Esophagus (tissue), 2 donors: ENCODE results near the gene PIBF1. TPM values are rescaled to one million over a fixed set of nuclear protein-coding genes. Genes with fewer than 3 reads are reported as not detected.

ENCODE experiments used
- H3K27ac ChIP-seq, 2 donors: one replicate each; pipeline ENCODE4 v1.5.1; 2013; ENCODE audit warnings: low read depth in 2 of 2, mild to moderate bottlenecking in 2 of 2, inconsistent platforms in 1 of 2, low read length in 1 of 2, moderate library complexity in 1 of 2
- H3K27me3 ChIP-seq, 2 donors: one replicate each; pipeline ENCODE4 v1.6.1; 2013; ENCODE audit warnings: low read length in 2 of 2, control low read depth in 1 of 2, mild to moderate bottlenecking in 1 of 2; ENCODE audit not compliant: insufficient read depth in 2 of 2, control insufficient read depth in 1 of 2
- H3K36me3 ChIP-seq, 2 donors: one replicate each; pipeline ENCODE4 v1.6.1; 2013; ENCODE audit warnings: low read length in 1 of 2; ENCODE audit not compliant: control insufficient read depth in 2 of 2, insufficient read depth in 2 of 2
- H3K4me1 ChIP-seq, 2 donors: one replicate each; pipeline ENCODE4 v1.6.1; 2013; ENCODE audit warnings: low read length in 1 of 2; ENCODE audit not compliant: control insufficient read depth in 2 of 2, insufficient read depth in 2 of 2
- H3K4me3 ChIP-seq, 2 donors: one replicate each; pipeline ENCODE4 v1.5.1; 2013; ENCODE audit warnings: low read length in 2 of 2, mild to moderate bottlenecking in 2 of 2, low read depth in 1 of 2, moderate library complexity in 1 of 2
- H3K9me3 ChIP-seq, 2 donors: one replicate each; pipeline ENCODE4 v1.6.1; 2013; ENCODE audit warnings: mild to moderate bottlenecking in 2 of 2, low read depth in 1 of 2, low read length in 1 of 2, moderate library complexity in 1 of 2; ENCODE audit not compliant: control insufficient read depth in 2 of 2, insufficient read depth in 1 of 2
- WGBS, 2 donors: extraction: QIAGEN DNeasy Blood & Tissue Kit; methylation state at CpG; one replicate each; pipeline ENCODE4 v1.1.7; 2013; 5-methylcytosine and 5-hydroxymethylcytosine counted together
- polyA plus RNA-seq, 2 donors: library from polyadenylated mRNA; stranded (reverse); fragments of 200-250 nt; gene quantifications; one replicate each; pipeline ENCODE4 v1.2.3, GENCODE V29; 2013
- donor health status: healthy with polysubstance abuse.
- donor health status: Bipolar disorder and iron deficiency.

PIBF1 gene
- 10 to 100 TPM in 1 of 2 donors, 1 to 10 TPM in 1; 5.4 to 13.1 TPM for polyA plus RNA-seq

- peaks cover 0 to 3% of the 10 kb centered on the region in 2 donors for H3K4me1 ChIP-seq
- H3K4me3 ChIP-seq: peak within 1 kb of the TSS; percentile 96 to 100
- peak within 1 kb of the TSS; percentile 85 to 92 for H3K27ac ChIP-seq
- peaks cover 0 to 3% of the 10 kb centered on the region in 2 donors for H3K36me3 ChIP-seq
- WGBS, 2 donors: 0% methylated on average over 81 of the region's 81 CpGs
- H3K27me3 ChIP-seq: no peaks in the 10 kb centered on the region
- no peaks in the 10 kb centered on the region for H3K9me3 ChIP-seq
Observed at GRCh38 chr13:72781451-72782439, at the start of gene PIBF1, which contains the start of gene DIS3. TSS of gene PIBF1 (plus strand) at chr13:72782133. CDS start at chr13:72783470, 1,337 bp downstream. TSS of gene DIS3 (minus strand) at chr13:72781900. CDS start at chr13:72781832, 68 bp downstream.

GRCh38 chr13:72737033-72737432 lies 44.9 kb upstream of the PIBF1 start:
- no peak overlapping the region for H3K4me3 ChIP-seq
- no peaks in the 10 kb centered on the region for H3K9me3 ChIP-seq
- no peaks in the 10 kb centered on the region for H3K27me3 ChIP-seq
- WGBS, 2 donors: 78 to 94% methylated on average over 3 of the region's 3 CpGs
- no peak overlapping the region for H3K27ac ChIP-seq
- no peaks in the 10 kb centered on the region for H3K4me1 ChIP-seq
- no peaks in the 10 kb centered on the region for H3K36me3 ChIP-seq

GRCh38 chr13:72740015-72740414 lies 41.9 kb upstream of the PIBF1 start:
- WGBS, 2 donors: 82 to 83% methylated on average over 1 of the region's 1 CpG
- H3K36me3 ChIP-seq: peaks cover 0 to 3% of the 10 kb centered on the region in 2 donors
- no peaks in the 10 kb centered on the region for H3K27me3 ChIP-seq
- H3K9me3 ChIP-seq: no peaks in the 10 kb centered on the region
- no peak overlapping the region for H3K27ac ChIP-seq
- H3K4me1 ChIP-seq: no peaks in the 10 kb centered on the region
- H3K4me3 ChIP-seq: no peak overlapping the region

- peaks cover 3 to 7% of the 10 kb centered on the region in 2 donors for H3K36me3 ChIP-seq
Observed at GRCh38 chr13:72745260-72745659, 36.7 kb upstream of the PIBF1 start.

GRCh38 chr13:72751220-72751619 lies 30.7 kb upstream of the PIBF1 start:
- H3K4me3 ChIP-seq: no peak overlapping the region
- no peaks in the 10 kb centered on the region for H3K4me1 ChIP-seq
- H3K9me3 ChIP-seq: no peaks in the 10 kb centered on the region
- H3K27me3 ChIP-seq: no peaks in the 10 kb centered on the region
- no peak overlapping the region for H3K27ac ChIP-seq
- peaks cover 7 to 9% of the 10 kb centered on the region in 2 donors for H3K36me3 ChIP-seq

More at GRCh38 chr13:72745260-72745659, 36.7 kb upstream of the PIBF1 start:
- 69 to 76% methylated on average over 1 of the region's 1 CpG for WGBS, 2 donors
- Histone ChIP-seq H3K27me3 (no peaks in the 10 kb centered on the region), H3K4me1 (no peaks in the 10 kb centered on the region), H3K27ac (no peak overlapping the region), H3K9me3 (no peaks in the 10 kb centered on the region), H3K4me3 (no peak overlapping the region)

- Histone ChIP-seq H3K27me3 (no peaks in the 10 kb centered on the region), H3K9me3 (no peaks in the 10 kb centered on the region), H3K27ac (no peak overlapping the region), H3K36me3 (peaks cover 8 to 10% of the 10 kb centered on the region in 2 donors), H3K4me3 (no peak overlapping the region), H3K4me1 (no peaks in the 10 kb centered on the region)
- WGBS, 2 donors: 71 to 85% methylated on average over 6 of the region's 6 CpGs
Observed at GRCh38 chr13:72754111-72754510, 27.8 kb upstream of the PIBF1 start.

GRCh38 chr13:72757792-72758535 lies 24.0 kb upstream of the PIBF1 start:
- no peaks in the 10 kb centered on the region for H3K4me1 ChIP-seq
- no peaks in the 10 kb centered on the region for H3K27me3 ChIP-seq
- H3K27ac ChIP-seq: no peak overlapping the region
- H3K4me3 ChIP-seq: no peak overlapping the region
- no peaks in the 10 kb centered on the region for H3K9me3 ChIP-seq
- 68 to 69% methylated on average over 4 of the region's 4 CpGs for WGBS, 2 donors
- H3K36me3 ChIP-seq: peaks cover 6 to 9% of the 10 kb centered on the region in 2 donors

GRCh38 chr13:72760189-72760588 lies 21.7 kb upstream of the PIBF1 start:
- H3K9me3 ChIP-seq: no peaks in the 10 kb centered on the region
- H3K4me3 ChIP-seq: no peak overlapping the region
- peaks cover 6 to 7% of the 10 kb centered on the region in 2 donors for H3K36me3 ChIP-seq
- WGBS, 2 donors: 79 to 82% methylated on average over 3 of the region's 3 CpGs
- H3K4me1 ChIP-seq: no peaks in the 10 kb centered on the region
- no peaks in the 10 kb centered on the region for H3K27me3 ChIP-seq
- H3K27ac ChIP-seq: no peak overlapping the region

- Histone ChIP-seq H3K9me3 (no peaks in the 10 kb centered on the region), H3K27ac (no peak overlapping the region), H3K27me3 (no peaks in the 10 kb centered on the region), H3K4me1 (no peaks in the 10 kb centered on the region), H3K36me3 (peaks cover 5 to 8% of the 10 kb centered on the region in 2 donors), H3K4me3 (no peak overlapping the region)
- WGBS, 2 donors: 62 to 65% methylated on average over 2 of the region's 2 CpGs
Observed at GRCh38 chr13:72763411-72763810, 18.5 kb upstream of the PIBF1 start.
